HepG2 (cell line): ENCODE data around the gene TEX14. TPM values are rescaled to one million over a fixed set of nuclear protein-coding genes. Genes with fewer than 3 reads are reported as not detected.

Experiments used
- ATAD3A ChIP-seq: sonication (generic); formaldehyde crosslinking; IDR thresholded peaks from 2 replicates; pipeline ENCODE4 v1.4.0; 2020; ENCODE audit warnings: missing genetic modification reagents
- CC2D1A ChIP-seq: sonication (generic); formaldehyde crosslinking; IDR thresholded peaks from 2 replicates; pipeline ENCODE4 v1.8.1; 2023; ENCODE audit warnings: mild to moderate bottlenecking, missing genetic modification reagents
- ELF4 ChIP-seq: sonication (generic); formaldehyde crosslinking; IDR thresholded peaks from 2 replicates; pipeline ENCODE4 v1.5.0; 2020; ENCODE audit warnings: missing genetic modification reagents, mild to moderate bottlenecking, moderate library complexity, borderline replicate concordance
- FOXC1 ChIP-seq: sonication (generic); formaldehyde crosslinking; IDR thresholded peaks from 2 replicates; pipeline ENCODE4 v1.8.0; 2022; ENCODE audit warnings: mild to moderate bottlenecking, missing genetic modification reagents, borderline replicate concordance
- HNF1B ChIP-seq: sonication (generic); formaldehyde crosslinking; IDR thresholded peaks from 2 replicates; pipeline ENCODE4 v1.5.1; 2020; ENCODE audit warnings: mild to moderate bottlenecking, moderate library complexity, missing genetic modification reagents
- JDP2 ChIP-seq: sonication (generic); formaldehyde crosslinking; IDR thresholded peaks from 2 replicates; pipeline ENCODE4 v1.8.1; 2022; ENCODE audit warnings: missing genetic modification reagents, borderline replicate concordance
- MAX ChIP-seq: IDR thresholded peaks from 2 replicates; pipeline ENCODE4 v1.6.1; 2012; ENCODE audit warnings: inconsistent platforms
- PAF1 ChIP-seq: IDR thresholded peaks from 2 replicates; pipeline ENCODE4 v1.6.1; 2016; ENCODE audit warnings: missing genetic modification reagents, missing compliant biosample characterization
- PPARG ChIP-seq: conservative IDR thresholded peaks from 2 replicates; pipeline ENCODE4 v1.6.1; 2016; ENCODE audit warnings: missing biosample characterization, missing genetic modification reagents
- SALL2 ChIP-seq: sonication (generic); formaldehyde crosslinking; IDR thresholded peaks from 2 replicates; pipeline ENCODE4 v1.8.1; 2023; ENCODE audit warnings: mild to moderate bottlenecking, missing genetic modification reagents, inconsistent platforms
- TMF1 ChIP-seq: sonication (generic); formaldehyde crosslinking; IDR thresholded peaks from 2 replicates; pipeline ENCODE4 v1.8.1; 2022; ENCODE audit warnings: low read depth, missing genetic modification reagents
- ZBTB10 ChIP-seq: sonication (generic); formaldehyde crosslinking; IDR thresholded peaks from 2 replicates; pipeline ENCODE4 v1.4.0; 2020; ENCODE audit warnings: missing genetic modification reagents, borderline replicate concordance
- ZBTB44 ChIP-seq: sonication (generic); formaldehyde crosslinking; IDR thresholded peaks from 2 replicates; pipeline ENCODE4 v1.4.0; 2020; ENCODE audit warnings: missing genetic modification reagents
- ZFAT ChIP-seq: sonication (generic); formaldehyde crosslinking; conservative IDR thresholded peaks from 2 replicates; pipeline ENCODE4 v1.8.1; 2023; ENCODE audit warnings: missing genetic modification reagents, inconsistent platforms
- ZNF501 ChIP-seq: sonication (generic); formaldehyde crosslinking; IDR thresholded peaks from 2 replicates; pipeline ENCODE4 v1.5.1; 2020; ENCODE audit warnings: mild to moderate bottlenecking, moderate library complexity, missing genetic modification reagents
- ZNF550 ChIP-seq: sonication (generic); formaldehyde crosslinking; IDR thresholded peaks from 2 replicates; pipeline ENCODE4 v1.4.0; 2020; ENCODE audit warnings: mild to moderate bottlenecking, missing genetic modification reagents, borderline replicate concordance
- ZNF569 ChIP-seq: sonication (generic); formaldehyde crosslinking; IDR thresholded peaks from 2 replicates; pipeline ENCODE4 v1.5.0; 2020; ENCODE audit warnings: mild to moderate bottlenecking, missing genetic modification reagents, moderate library complexity, borderline replicate concordance
- ZNF639 ChIP-seq: conservative IDR thresholded peaks from 2 replicates; pipeline ENCODE4 v1.6.1; 2018; ENCODE audit warnings: missing genetic modification reagents
- ZNF678 ChIP-seq: sonication (generic); formaldehyde crosslinking; IDR thresholded peaks from 2 replicates; pipeline ENCODE4 v1.4.0; 2020; ENCODE audit warnings: mild to moderate bottlenecking, missing genetic modification reagents
- ZNF816 ChIP-seq: sonication (generic); formaldehyde crosslinking; IDR thresholded peaks from 2 replicates; pipeline ENCODE4 v1.8.0; 2022; ENCODE audit warnings: missing genetic modification reagents, mild to moderate bottlenecking, borderline replicate concordance
- ZSCAN22 ChIP-seq: sonication (generic); formaldehyde crosslinking; IDR thresholded peaks from 2 replicates; pipeline ENCODE4 v1.4.0; 2020; ENCODE audit warnings: mild to moderate bottlenecking, missing genetic modification reagents
- polyA plus RNA-seq, 8 experiments: library from polyadenylated mRNA; depleted of rRNA in 3 of 8; stranded (reverse) in 7 of 8; unstranded in 1 of 8; fragments of >200 nt; fragmentation: Illumina TruSeq in 4 of 8; extraction: Trizol in 4 of 8; gene quantifications; 2 replicates each; pipeline versions ENCODE4 v1.2.1 to v1.2.3, GENCODE V29; 2011 to 2016; ENCODE audit warnings: low read depth in 4 of 8, missing spikeins in 1 of 8, mixed read lengths in 1 of 8; ENCODE audit not compliant: insufficient read depth in 1 of 8
- total RNA-seq, 5 experiments: library from RNA; depleted of rRNA; stranded (reverse); fragments of >200 nt; fragmentation: Illumina TruSeq; extraction: Trizol; gene quantifications; 2 replicates each; pipeline ENCODE4 v1.2.3, GENCODE V29; 2016; ENCODE audit warnings: low read depth in 1 of 5

TEX14 gene
- total and polyA plus RNA-seq, 2 of the 13 experiments (the other 11 are each of a cell fraction or from before 2014, with no cell fraction given), result 0.04 to 0.07 TPM

GRCh38 chr17:58631523-58632323 is 60.1 kb downstream of the TEX14 start (continued):
- 0 out of 2 replicates have a peak, but pooled peaks have one; percentile 33 for TF ChIP-seq ZBTB10 (CRISPR knock-in tag)
- TF ChIP-seq ZNF550, result no peak
- TF ChIP-seq ZNF678 (CRISPR knock-in tag), result no peak
- no peak for TF ChIP-seq ATAD3A (CRISPR knock-in tag)
- peak; percentile 54; the same call in 1 of the 2 replicates for TF ChIP-seq FOXC1 (CRISPR knock-in tag)
- TF ChIP-seq ZFAT, result peak; percentile 61; the same call in 1 of the 2 replicates
- TF ChIP-seq SALL2, result peak; percentile 90; the same call in 1 of the 2 replicates
- peak; percentile 95; the same call in 1 of the 2 replicates for TF ChIP-seq JDP2 (CRISPR knock-in tag)
- TF ChIP-seq PAF1 (CRISPR knock-in tag), result peak; percentile 89; the same call in 1 of the 2 replicates
- no peak; the same call in 1 of the 2 replicates for TF ChIP-seq ZNF816 (CRISPR knock-in tag)
- peak; percentile 71 for TF ChIP-seq MAX
- TF ChIP-seq ZSCAN22, result peak; percentile 83; the same call in 1 of the 2 replicates
- TF ChIP-seq ZNF639 (CRISPR knock-in tag), result no peak; the same call in none of the 2 replicates
- no peak for TF ChIP-seq CC2D1A (CRISPR knock-in tag)
- TF ChIP-seq TMF1 (CRISPR knock-in tag), result peak; percentile 86; the same call in 1 of the 2 replicates
- TF ChIP-seq ELF4 (CRISPR knock-in tag), result peak; percentile 80
- TF ChIP-seq ZNF501, result peak; percentile 96
- peak; percentile 88 for TF ChIP-seq HNF1B (CRISPR knock-in tag)
- TF ChIP-seq ZBTB44 (CRISPR knock-in tag), result no peak
- peak; percentile 84 for TF ChIP-seq PPARG
- TF ChIP-seq ZNF569, result no peak
